PC-3 (cell line): ENCODE data around the gene SCART1.

ENCODE experiments used
- CTCF ChIP-seq: fragments of 300-600 bp; sonication (generic); conservative IDR thresholded peaks from 2 replicates; pipeline ENCODE4 v1.5.1; 2017; ENCODE audit warnings: antibody characterized with exemption, low read depth, mild to moderate bottlenecking, low read length
- EZH2 ChIP-seq: fragments of 300-600 bp; sonication (generic); IDR thresholded peaks from one replicate; pipeline ENCODE4 v1.6.1; 2017; ENCODE audit warnings: antibody characterized with exemption, mild to moderate bottlenecking, low read length; ENCODE audit not compliant: unreplicated experiment
- EZH2phosphoT487 ChIP-seq: fragments of 300-600 bp; sonication (generic); IDR thresholded peaks from 2 replicates; pipeline ENCODE4 v1.6.1; 2018; ENCODE audit warnings: mild to moderate bottlenecking, antibody characterized with exemption, low read length, borderline replicate concordance

DNA sequence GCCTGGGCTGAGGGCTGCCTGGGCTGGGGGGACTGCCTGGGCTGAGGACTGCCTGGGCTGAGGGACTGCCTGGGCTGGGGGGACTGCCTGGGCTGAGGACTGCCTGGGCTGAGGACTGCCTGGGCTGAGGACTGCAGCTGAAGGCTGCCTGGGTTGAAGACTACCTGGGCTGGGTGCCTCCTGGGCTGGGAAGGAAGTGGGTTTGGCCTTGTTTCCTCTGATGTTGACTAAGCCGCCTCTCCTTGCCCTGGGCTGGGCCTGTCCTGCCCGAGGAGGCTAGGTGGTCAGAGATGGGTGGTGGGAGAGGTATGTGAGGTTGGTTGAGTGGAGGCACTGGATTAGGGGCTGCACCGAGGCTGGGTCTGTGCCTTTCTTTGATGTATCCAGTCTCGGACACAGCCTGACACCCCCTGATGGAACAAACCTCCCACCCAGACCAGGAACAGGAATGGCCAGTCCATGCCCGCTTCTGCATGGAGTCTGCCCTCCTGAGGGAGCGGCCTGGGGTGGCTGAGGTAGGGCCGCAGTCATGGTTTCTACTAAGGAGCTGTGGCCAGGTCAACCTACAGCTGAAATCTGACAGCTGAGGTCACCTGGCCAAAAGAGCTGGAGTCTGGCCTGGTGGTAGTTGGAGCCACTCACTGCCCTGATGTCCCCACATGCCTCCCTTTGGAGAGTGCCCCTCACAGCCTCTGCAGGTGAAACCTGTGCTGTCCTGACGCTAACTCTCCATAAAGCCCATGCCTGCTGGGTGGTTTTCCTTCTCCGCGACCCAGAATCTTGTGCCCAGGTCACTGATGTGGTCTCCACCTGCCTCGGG is 22.3 kb downstream of the SCART1 start:
- TF ChIP-seq CTCF: no peak
- TF ChIP-seq EZH2: no peak
- TF ChIP-seq EZH2phosphoT487: no peak
